Measurements from ENCODE around the gene ATP6V0A4. TPM values are rescaled to one million over a fixed set of nuclear protein-coding genes. Genes with fewer than 3 reads are reported as not detected.

The ATP6V0A4 gene
- total RNA-seq, 1 experiment from 2014 or later, result 1.1 TPM

- DNase-seq (ENCODE audit: low spot score) (no peak), ATAC-seq (no peak)
- Mint-ChIP-seq H3K4me3 (no peak overlapping the region), H3K9me3 (no peaks in the 10 kb centered on the region), H3K36me3 (no peaks in the 10 kb centered on the region), H3K27ac (no peak overlapping the region), H3K27me3 (ENCODE audit: low read depth) (no peaks in the 10 kb centered on the region), H3K4me1 (no peaks in the 10 kb centered on the region)
- POLR2A ChIA-PET, result no interaction called here
- no peak for TF ChIP-seq ZNF219 (CRISPR knock-in tag; IDR thresholded peaks at IDR 0.05; ENCODE audit: borderline replicate concordance)
- no peak for TF ChIP-seq JUN (CRISPR knock-in tag; IDR thresholded peaks at IDR 0.05)
- no peak for TF ChIP-seq NFYB (CRISPR knock-in tag; conservative IDR thresholded peaks at IDR 0.05; ENCODE audit: low read depth)
- TF ChIP-seq ZNF138 (CRISPR knock-in tag; conservative IDR thresholded peaks at IDR 0.05), result no peak
- TF ChIP-seq SP1 (CRISPR knock-in tag; conservative IDR thresholded peaks at IDR 0.05), result no peak
- no peak for TF ChIP-seq E2F5 (CRISPR knock-in tag; IDR thresholded peaks at IDR 0.05)
- TF ChIP-seq, protein P1, sequence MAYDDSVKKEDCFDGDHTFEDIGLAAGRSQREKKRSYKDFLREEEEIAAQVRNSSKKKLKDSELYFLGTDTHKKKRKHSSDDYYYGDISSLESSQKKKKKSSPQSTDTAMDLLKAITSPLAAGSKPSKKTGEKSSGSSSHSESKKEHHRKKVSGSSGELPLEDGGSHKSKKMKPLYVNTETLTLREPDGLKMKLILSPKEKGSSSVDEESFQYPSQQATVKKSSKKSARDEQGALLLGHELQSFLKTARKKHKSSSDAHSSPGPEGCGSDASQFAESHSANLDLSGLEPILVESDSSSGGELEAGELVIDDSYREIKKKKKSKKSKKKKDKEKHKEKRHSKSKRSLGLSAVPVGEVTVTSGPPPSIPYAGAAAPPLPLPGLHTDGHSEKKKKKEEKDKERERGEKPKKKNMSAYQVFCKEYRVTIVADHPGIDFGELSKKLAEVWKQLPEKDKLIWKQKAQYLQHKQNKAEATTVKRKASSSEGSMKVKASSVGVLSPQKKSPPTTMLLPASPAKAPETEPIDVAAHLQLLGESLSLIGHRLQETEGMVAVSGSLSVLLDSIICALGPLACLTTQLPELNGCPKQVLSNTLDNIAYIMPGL (CRISPR knock-in tag; IDR thresholded peaks at IDR 0.05), result no peak
- no peak for TF ChIP-seq ZNF671 (CRISPR knock-in tag; IDR thresholded peaks at IDR 0.05)
- TF ChIP-seq ESRRA (CRISPR knock-in tag; IDR thresholded peaks at IDR 0.05; ENCODE audit: borderline replicate concordance), result no peak
- TF ChIP-seq SMAD3 (CRISPR knock-in tag; IDR thresholded peaks at IDR 0.05; ENCODE audit: borderline replicate concordance), result no peak
- TF ChIP-seq E2F1 (CRISPR knock-in tag; IDR thresholded peaks at IDR 0.05), result no peak
- no peak for TF ChIP-seq CREB1 (CRISPR knock-in tag; IDR thresholded peaks at IDR 0.05)
- no peak for TF ChIP-seq FOXP1 (CRISPR knock-in tag; IDR thresholded peaks at IDR 0.05; ENCODE audit: borderline replicate concordance)
- TF ChIP-seq NR2C2 (CRISPR knock-in tag; IDR thresholded peaks at IDR 0.05), result no peak
- no peak for TF ChIP-seq NFATC4 (CRISPR knock-in tag; IDR thresholded peaks at IDR 0.05)
- TF ChIP-seq RELA (CRISPR knock-in tag; IDR thresholded peaks at IDR 0.05; ENCODE audit: borderline replicate concordance), result no peak
- TF ChIP-seq ERG (CRISPR knock-in tag; IDR thresholded peaks at IDR 0.05), result no peak
- no peak for TF ChIP-seq ZSCAN18 (CRISPR knock-in tag; IDR thresholded peaks at IDR 0.05)
- TF ChIP-seq MAX (CRISPR knock-in tag; IDR thresholded peaks at IDR 0.05), result no peak
- CTCF ChIA-PET, result no interaction called here
These were observed 84.8 kb downstream of the ATP6V0A4 start for GRCh38 chr7:138713191-138713590.

GRCh38 chr7:138712652-138713051 is 85.3 kb downstream of the ATP6V0A4 start:
- no peaks in the 10 kb centered on the region for H3K9me3 Mint-ChIP-seq
- H3K4me3 Mint-ChIP-seq, result no peak overlapping the region
- ChIA-PET POLR2A (no interaction called here), CTCF (no interaction called here)
- H3K36me3 Mint-ChIP-seq, result no peaks in the 10 kb centered on the region
- DNase-seq (ENCODE audit: low spot score), result no peak
- H3K4me1 Mint-ChIP-seq, result no peaks in the 10 kb centered on the region
- H3K27me3 Mint-ChIP-seq (ENCODE audit: low read depth), result no peaks in the 10 kb centered on the region
- H3K27ac Mint-ChIP-seq, result no peak overlapping the region
- no peak for ATAC-seq
- TF ChIP-seq JAZF1 (CRISPR knock-in tag; IDR thresholded peaks at IDR 0.05) (no peak), ATF1 (CRISPR knock-in tag; IDR thresholded peaks at IDR 0.05) (no peak), OVOL2 (CRISPR knock-in tag; IDR thresholded peaks at IDR 0.05; ENCODE audit: borderline replicate concordance) (no peak), ZNF416 (CRISPR knock-in tag; IDR thresholded peaks at IDR 0.05) (no peak), AFF4 (CRISPR knock-in tag; IDR thresholded peaks at IDR 0.05; ENCODE audit: borderline replicate concordance) (no peak)
- TF ChIP-seq, protein P1 (CRISPR knock-in tag; IDR thresholded peaks at IDR 0.05), result no peak
- TF ChIP-seq, protein P2, sequence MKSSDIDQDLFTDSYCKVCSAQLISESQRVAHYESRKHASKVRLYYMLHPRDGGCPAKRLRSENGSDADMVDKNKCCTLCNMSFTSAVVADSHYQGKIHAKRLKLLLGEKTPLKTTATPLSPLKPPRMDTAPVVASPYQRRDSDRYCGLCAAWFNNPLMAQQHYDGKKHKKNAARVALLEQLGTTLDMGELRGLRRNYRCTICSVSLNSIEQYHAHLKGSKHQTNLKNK (CRISPR knock-in tag; IDR thresholded peaks at IDR 0.05), result no peak
